ENCODE measurements around the gene FGL2.
"Not testable (repeated sequence)": the region's sequence is repeated elsewhere in the genome, so short reads cannot be mapped to it uniquely, and the experiment has no call there.

The FGL2 gene

DNA sequence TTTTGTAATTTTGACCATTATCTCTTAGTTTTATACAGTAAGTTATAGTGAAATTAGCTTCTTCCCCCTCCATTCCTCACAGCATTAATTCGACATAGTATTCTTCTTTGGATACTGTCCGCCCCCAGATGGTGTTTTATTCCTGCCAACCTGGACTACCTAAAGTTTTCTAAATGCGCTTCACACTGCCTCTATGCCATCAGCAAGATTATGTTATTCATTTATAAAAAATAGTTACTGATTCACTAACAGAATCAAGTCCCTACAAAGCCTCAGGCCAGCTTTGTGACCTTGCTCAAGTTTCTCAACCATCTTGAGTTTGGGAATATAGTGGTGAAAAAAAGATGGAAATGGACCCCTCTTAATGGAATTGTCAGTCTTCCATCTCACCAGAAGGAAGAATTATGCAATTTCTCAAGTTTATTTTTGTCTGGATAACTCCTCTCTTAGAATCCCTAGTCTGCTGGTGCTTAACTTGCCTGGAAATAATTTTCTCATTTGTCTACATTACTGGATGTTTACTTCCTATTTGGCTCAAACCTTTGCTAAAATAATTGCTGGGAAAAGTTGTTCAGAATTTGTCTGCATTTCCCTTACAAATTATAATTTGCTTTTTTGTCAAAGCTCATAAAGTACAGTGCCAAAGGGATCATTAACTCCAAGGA is 16.7 kb upstream of the FGL2 start:
- DNase-seq: no peak

- no peak for DNase-seq
Measured at GRCh38 chr7:77209479-77210139, 10.0 kb upstream of the FGL2 start.

GRCh38 chr7:77208416-77208815 is 8.8 kb upstream of the FGL2 start:
- no peak for DNase-seq

- peak; percentile 46 for DNase-seq
Measured at GRCh38 chr7:77205706-77206105, 6.1 kb upstream of the FGL2 start.

- DNase-seq: no peak
Measured at GRCh38 chr7:77202481-77202976, 2.9 kb upstream of the FGL2 start.

- DNase-seq: no peak
Measured at GRCh38 chr7:77200542-77200941, 923 bp upstream of the FGL2 start.

GRCh38 chr7:77197141-77197540 is 2.5 kb downstream of the FGL2 start:
- no peak for DNase-seq

DNA sequence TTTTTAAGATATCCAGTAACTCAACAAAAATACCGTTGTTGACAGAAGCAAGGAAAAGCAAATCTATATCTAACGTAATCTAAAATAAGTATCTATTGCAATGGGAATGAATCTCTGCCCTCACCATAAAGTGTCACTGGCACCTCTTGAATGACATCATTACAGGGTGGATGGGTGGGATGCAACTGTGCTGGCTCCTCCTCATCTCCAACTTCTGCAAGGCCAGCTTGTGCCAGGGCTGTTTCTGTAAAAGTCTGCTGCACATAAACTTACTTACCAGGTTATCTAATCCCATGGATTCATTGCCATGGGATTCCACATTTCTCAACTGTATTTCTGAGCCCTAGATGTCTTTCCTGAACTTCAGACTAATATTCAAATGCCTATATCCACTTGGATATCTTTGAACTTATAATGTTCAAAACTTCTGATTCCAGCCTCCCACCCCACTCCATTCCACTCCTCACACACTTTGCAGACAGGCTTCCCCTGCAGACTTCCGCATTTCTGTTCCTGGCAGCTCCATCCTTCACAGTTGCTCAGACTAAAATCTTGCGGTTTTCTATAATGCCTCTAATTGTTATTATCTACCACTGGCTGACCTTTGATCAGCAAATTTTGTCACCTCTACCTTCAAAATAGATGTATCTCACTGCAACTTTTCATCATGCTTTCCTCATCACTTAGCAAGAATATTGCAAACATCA is 10.7 kb downstream of the FGL2 start:
- DNase-seq: no peak

- DNase-seq: no peak
Measured at GRCh38 chr7:77185866-77186265, 13.8 kb downstream of the FGL2 start.

DNA sequence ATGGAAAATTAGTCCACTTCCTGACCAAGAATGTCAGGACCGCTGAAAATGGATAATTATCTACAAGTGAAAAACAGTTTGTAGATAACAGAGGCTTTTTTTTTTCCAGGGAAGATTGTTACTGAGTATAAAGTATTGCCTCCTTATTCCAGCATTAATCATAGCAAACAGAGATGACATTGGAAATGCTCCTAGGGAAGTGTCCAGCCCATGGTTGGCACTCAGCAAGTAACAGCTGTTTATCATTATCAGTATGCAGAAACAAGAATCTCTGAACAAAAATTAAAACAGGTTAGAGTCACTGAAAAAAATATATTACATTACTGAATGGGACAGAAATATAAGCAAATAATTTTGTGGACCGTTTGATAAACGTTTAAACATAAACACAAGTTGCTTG is 14.6 kb downstream of the FGL2 start:
- no peak for DNase-seq

DNA sequence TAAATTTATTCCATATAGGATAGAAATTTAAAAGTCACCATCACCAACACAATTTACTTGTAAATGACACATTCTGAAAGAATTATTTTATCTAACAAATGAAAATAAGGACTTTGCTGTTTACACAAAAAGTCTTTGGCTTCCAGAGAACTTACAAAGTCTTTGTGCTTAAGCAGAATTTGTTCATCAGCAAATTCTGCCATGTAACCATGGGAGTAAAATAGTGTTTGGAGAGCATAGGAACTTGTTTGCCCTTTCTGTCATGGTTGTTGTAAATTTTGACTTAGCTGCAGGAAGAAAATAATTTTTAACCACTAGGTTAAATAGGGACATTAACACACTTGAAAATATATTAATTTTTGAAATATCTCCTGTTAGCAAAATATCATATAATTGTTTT is 15.2 kb downstream of the FGL2 start:
- DNase-seq: no peak

GRCh38 chr7:77182261-77182660 is 17.4 kb downstream of the FGL2 start:
- DNase-seq: no peak

DNA sequence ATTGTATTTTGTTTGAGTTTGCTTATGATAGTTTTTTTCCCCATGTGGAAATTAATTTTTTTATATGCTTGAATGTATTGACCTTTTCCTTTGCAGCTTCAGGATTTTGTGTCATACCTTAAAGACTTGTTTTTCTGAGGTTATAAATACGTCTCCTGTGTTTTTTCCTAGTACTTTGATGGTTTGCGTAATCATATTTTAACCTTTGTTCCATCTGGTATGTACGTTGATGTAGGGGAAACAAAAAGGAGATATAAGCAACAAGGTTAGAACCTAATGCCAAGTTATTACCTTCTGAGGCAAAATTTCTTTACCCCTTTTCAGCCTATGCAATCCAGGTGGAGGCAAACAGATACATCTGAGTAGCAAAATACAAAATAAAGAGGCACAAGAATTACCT is 17.9 kb downstream of the FGL2 start:
- DNase-seq: no peak

GRCh38 chr7:77181015-77181595 is 18.5 kb downstream of the FGL2 start:
- DNase-seq: no peak

DNA sequence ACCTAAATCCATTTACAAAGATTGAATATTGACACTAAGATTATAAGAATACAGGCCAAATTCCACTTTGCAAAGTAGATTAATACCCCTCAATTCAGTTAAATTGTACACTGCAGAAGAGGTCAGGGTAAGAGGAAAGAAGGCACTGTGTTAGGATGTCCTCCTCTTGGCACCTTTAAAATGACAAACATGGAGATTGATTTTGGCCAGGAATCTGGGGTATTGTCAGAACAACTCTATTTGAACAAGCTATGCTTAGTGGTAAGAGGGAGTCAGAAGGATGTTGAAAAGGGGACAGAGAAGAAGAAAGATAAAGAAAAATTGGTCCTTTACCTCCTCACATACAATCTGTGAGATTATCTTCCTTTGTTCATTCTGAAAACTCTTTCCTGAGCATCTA is 21.6 kb downstream of the FGL2 start:
- DNase-seq: not testable (repeated sequence)

GRCh38 chr7:77177321-77177904 is 22.2 kb downstream of the FGL2 start:
- not testable (repeated sequence) for DNase-seq

- DNase-seq: not testable (repeated sequence)
Measured at GRCh38 chr7:77175274-77175800, 24.3 kb downstream of the FGL2 start.

GRCh38 chr7:77174418-77174817 is 25.2 kb downstream of the FGL2 start:
- DNase-seq: not testable (repeated sequence)

DNA sequence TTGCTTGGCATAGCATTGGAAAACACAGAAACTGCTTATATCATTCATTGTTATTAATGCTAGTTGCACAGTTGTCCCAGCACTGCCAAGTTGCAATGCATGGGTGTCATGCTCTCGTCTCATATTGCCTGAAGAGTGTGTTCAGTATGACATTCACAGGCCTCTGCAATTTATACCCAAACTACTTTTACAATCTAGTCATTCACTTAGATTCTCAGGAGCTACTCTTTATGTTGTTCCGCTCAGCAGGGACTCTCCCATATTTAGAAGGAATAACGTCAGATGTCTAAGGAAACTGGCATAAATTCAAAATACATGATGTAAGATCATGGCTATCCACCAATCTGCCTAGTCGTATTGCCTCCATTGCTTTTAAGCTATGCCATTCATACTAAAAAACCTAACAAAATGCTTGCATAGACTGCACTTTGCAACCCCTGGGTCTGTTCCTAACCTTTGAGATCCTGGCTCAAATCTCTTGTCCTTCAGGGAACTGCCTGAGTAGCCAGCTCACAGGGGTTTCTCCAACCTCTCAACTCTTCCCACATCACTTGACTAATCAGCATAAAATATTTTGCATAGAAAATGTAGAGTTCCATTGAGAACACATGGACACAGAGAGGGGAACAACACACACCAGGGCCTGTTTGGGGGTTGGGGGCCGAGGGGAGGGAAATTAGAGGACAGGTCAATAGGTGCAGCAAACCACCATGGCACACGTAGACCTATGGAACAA is 27.0 kb downstream of the FGL2 start:
- DNase-seq: not testable (repeated sequence)

GRCh38 chr7:77171073-77171472 is 28.5 kb downstream of the FGL2 start:
- DNase-seq: not testable (repeated sequence)

DNA sequence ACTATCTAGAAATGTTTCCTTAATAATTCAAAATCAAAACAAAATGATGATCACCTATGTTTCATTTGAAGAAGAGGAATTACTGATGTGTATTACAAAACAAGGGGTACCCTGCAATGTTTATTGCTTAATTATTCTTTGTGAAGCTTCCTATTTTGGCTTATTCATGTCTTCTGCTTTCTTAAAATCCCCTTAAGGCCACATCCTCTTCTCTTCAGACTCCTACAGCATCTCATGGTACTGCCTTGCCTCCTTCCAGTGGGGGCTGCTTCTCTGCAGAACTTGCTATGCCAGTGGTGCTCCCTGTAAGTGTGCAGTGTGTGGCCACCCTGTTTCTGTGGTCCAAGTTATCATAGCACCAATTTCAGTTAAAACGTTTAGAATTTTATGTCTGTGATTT is 42.2 kb downstream of the FGL2 start:
- DNase-seq: peak; percentile 1

DNA sequence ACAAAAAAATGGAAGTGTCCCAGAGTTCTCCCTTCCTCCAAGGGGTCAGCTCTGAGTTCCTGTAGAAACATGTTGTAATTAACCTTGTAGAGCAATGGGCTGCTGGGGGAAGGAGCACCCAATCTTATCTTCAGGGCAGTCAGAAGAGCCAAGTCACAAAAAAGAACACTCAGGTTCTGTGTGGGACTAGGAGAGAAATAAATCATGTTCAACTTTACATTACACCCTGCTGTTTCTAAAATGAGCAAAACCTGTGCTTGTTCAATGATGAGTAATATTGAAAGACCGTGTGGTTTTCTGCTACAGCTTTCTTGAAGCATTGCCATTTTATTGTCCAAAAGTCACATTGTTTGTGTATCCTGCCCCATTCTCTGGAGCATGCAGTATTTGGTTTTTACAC is 42.6 kb downstream of the FGL2 start:
- not testable (repeated sequence) for DNase-seq
